DMS 273 treated with DMSO at 0.1 percent for 48 hours (cell line): ENCODE results near the gene TIPIN.
A peak's percentile ranks its signal among the peaks of the same experiment; 100 is the strongest.
"Not testable (repeated sequence)": the region's sequence is repeated elsewhere in the genome, so short reads cannot be mapped to it uniquely, and the experiment has no call there.

ENCODE experiments used
- DNase-seq: peaks from one replicate; lab custom pipeline; 2025; lab: John Stamatoyannopoulos, UW

The TIPIN gene

DNA sequence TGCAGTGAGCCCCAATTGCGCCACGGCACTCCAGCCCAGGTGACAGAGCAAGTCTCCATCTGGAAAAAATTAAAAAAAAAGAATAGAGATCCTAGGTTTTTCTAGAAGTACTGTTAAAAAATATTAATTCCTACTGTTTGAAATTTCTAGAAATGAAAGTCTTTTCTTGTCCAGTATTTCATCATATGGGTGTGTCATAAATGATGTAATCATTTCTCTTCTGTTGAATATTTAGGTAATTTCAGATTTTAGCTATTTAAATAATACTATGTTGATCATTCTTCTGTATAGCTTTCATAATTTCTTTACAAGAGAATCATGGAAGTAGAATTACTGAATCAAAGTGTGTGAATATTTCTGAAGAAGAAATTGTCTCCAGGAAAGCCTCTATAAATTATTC is 24.9 kb upstream of the TIPIN start:
- DNase-seq = not testable (repeated sequence)

DNA sequence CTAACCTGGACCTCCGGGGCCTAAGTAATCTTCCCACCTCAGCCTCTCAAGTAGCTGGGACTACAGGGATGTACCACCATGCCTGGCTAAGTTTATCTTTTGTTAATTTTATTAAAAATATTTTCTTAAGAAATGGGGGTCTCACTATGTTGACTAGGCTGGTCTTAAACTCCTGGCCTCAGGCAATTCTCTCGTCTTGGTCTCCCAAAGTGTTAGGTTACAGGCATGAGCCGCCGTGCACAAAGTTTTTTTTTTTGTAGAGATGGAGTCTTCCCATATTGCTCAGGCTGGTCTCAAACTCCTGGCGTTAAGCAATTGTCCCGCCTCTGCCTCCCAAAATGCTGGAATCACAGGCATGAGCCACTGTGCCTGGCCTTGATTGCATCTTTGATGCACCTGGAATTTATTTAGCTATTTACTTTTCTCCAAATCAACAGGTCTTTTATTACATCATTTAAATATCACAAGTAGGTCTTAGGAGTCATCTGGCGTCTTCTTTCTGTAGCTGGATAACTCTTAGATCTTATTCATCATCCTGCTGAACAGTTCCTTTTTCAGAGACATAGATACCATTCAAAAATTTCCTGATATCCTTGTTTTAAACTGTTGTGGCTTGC is 22.4 kb upstream of the TIPIN start:
- no peak for DNase-seq

DNA sequence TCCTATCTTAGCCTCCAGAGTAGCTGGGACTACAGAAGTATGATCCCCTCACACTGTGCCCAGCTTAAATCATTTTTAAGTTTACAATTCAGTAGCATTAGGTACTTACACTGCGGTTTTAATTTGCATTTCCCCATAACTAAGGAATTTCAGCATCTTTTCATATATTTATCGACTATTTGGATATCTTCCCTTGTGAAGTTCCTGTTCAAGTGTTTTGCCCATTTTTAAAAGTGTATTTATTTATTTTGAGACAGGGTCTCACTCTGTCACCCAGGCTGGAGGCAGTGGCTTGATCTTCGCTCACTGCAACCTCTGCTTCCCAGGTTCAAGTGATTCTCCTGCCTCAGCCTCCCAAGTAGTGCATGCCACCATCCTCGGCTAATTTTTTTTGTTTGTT is 17.7 kb upstream of the TIPIN start:
- DNase-seq = no peak

DNA sequence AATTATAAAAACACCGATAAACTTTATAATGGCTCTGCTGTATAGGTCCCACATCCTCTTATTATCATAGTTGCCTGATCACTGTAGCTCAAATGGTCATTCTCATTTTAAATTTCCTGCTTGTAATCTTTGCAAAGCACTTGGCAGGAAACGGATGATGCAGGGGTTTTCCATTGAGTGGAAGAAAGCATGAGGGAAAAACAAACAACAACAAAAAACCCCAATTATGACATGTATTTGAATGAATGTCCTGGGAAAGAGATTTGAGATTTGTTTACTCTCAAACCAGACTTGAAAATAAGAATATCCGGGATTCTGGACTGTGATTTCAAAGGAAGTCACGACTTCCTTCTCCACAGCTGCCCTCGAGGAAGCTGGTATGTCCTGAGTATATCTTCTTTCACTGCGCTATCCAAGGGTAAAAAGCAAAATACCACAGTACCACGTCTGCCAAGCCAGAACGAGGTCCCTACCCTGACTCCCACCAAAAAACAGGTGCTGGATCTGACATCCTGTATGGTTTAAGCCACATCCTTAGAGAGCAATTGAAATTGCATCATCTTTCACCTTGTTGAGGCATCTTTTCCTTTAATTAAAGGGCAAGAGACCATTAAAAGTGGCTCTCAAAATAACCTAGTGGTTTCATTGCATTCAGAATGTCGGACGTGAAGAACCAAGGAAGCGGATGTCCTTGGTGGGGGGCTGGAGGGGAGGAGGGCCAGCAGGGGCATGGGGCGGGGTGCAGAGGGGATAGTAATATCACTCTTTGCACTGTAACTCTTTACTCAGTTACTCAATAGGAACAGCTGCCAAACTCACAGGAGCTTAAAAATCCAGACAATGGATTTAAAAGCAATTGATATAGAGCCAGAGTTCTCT is 13.5 kb upstream of the TIPIN start:
- no peak for DNase-seq

DNA sequence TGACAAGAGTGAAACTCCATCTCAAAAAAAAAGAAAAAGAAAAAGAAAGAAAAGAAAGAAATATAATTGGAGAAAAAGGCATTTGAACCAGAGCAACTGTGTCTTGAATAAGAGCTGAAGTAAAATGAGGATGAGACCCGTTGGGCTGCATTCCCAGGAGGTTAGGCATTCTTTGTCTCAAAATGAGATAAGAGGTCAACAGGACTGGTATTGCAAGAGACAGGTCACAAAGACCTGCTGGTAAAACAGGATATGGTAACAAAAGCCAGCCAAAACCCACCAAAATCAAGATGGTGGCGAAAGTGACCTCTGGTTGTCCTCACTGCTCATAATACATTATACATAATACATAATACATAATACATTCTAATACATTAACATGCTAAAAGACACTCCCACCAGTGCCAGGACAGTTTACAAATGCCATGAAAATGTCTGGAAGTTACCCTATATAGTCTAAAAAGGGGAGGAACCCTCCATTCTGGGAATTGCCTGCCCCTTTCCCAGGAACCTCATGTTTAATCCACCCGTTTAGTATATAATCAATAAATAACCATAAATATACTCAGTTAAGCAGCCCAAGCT is 8.6 kb upstream of the TIPIN start:
- no peak for DNase-seq

DNA sequence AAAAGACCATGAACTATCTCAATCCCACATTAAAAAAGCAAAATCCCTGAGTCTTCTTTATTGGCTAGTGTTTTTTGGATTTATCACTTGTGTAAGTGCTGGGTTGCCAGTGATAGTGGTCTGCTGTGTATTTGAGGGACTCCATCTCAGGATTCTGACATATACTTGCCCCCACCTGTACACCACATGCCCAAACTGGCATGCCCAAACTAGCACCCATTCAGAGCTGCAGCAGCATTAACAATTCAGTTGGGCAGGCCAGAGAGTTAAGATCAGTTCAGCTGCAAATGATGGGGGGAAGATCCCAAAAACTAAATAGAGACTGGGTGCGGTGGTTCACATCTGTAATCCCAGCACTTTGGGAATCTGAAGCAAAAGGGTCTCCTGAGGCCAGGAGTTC is 6.3 kb upstream of the TIPIN start:
- no peak for DNase-seq

DNA sequence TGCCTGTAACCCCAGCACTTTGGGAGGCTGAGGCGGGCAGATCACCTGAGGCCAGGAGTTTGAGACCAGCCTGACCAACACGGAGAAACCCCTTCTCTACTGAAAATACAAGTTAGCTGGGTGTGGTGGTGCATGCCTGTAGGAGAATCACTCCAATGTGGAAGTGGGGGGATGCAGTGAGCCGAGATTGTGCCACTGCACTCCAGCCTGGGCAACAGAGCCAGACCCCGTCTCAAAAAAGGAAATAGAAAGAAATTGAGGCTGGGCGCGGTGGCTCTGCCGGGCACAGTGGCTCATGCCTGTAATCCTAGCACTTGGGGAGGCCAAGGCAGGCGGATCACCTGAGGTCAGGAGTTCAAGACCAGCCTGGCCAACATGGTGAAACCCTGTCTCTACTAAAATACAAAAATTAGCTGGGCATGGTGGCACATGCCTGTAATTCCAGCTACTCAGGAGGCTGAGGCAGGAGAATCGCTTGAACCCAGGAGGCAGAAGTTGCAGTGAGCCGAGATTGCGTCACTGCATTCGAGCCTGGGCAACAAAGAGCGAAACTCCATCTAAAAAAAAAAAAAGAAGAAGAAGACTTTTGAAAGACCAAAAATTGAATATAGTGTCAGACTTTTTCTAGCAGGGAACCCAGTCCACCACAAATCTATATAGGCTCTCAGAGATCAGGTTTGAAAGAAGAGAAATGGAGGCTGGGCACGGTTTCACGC is 5.4 kb upstream of the TIPIN start:
- not testable (repeated sequence) for DNase-seq

DNA sequence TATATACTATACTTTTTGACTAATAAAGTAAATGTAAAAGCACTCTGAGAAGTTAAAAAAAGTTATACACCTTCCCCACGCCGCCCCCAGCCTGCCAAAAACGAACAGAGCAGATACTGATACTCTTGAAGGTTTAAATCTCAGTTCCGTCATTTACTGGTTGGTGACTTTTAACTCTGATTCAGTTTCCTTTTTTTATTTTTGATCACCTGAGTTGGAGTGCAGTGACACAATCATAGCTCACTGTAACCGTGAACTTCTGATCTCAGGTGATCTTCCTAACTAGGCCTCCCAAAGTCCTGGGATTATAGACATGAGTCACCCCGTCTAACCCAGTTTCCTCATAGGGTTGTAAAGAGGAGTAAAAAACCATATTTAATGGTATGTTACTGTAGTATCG is 3.3 kb upstream of the TIPIN start:
- DNase-seq = no peak

DNA sequence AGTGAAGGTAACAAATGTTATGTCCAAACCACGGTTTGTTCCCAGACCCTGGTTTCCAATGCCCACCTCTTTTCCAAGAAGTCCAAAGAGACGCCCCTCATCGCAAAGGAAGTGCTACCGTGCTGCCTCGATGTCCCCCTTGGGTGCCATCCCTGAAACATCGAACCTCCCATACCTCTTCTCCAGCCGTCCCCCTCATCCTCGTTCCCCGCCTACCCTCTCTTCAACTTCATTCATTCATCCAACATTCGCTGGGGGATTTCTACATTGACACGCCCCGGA is 467 bp downstream of the TIPIN start:
- DNase-seq = no peak

DNA sequence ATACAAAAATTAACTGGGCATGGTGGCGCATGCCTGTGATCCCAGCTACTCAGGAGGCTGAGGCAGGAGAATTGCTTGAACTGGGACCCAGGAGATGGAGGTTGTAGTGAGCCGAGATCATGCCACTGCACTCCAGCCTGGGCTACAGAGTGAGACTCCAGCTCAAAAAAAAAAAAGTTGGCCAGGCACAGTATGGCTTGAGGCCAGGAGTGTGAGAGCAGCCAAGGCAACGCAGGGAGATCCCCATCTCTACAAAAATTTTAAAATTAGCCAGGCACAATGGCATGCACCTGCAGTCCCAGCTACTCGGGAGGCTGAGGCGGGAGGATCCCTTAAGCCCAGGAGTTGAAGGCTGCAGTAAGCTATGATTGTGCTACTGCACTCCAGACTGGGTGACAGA is 8.0 kb downstream of the TIPIN start:
- DNase-seq = not testable (repeated sequence)

DNA sequence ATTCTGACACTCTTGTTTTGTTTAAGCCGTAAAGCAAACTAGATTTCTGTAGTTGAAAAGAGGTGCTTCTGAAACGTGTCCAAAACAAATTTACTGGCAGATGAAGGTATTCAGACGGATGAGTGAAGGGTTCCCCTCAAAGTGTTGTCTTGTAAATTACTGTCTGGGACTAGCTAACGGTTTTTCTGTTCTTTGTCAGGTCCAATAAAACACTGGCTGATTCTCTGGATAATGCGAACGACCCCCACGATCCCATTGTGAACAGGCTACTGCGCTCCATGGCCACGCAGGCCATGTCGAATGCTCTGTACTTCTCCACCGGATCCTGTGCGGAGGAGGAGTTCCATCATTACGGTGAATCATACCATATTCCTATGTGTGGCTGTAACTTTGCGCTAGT is 27.7 kb downstream of the TIPIN start:
- no peak for DNase-seq

DNA sequence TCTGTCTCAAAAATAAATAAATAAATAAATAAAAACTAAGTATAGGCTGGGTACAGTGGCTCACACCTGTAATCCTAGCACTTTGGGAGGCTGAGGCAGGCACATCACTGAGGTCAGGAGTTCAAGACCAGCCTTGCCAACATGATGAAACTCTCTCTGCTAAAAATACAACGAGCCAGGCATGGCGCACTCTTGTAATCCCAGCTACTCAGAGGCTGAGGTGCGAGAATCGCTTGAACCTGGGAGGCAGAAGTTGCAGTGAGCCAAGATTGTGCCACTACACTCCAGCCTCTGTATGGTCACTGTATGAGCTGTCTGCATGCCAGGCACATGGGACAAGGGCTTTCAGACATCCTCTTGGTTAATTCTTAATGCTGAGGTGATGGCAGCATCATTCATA is 28.7 kb downstream of the TIPIN start:
- no peak for DNase-seq

DNA sequence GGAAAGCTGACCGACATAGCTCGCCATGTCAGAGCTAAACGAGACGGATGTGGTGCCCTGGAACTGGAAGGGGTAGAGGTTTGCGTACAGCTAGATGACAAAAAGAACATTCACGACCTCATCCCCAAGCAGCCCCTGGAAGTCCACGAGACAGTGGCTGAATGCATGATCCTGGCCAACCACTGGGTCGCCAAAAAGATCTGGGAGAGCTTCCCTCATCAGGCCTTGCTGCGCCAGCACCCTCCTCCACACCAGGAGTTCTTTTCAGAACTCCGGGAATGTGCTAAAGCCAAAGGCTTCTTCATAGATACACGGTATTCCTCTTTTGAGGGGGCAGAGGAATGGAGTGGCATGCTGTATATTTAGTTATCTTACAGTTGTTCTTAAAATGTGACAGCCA is 30.4 kb downstream of the TIPIN start:
- DNase-seq = no peak

DNA sequence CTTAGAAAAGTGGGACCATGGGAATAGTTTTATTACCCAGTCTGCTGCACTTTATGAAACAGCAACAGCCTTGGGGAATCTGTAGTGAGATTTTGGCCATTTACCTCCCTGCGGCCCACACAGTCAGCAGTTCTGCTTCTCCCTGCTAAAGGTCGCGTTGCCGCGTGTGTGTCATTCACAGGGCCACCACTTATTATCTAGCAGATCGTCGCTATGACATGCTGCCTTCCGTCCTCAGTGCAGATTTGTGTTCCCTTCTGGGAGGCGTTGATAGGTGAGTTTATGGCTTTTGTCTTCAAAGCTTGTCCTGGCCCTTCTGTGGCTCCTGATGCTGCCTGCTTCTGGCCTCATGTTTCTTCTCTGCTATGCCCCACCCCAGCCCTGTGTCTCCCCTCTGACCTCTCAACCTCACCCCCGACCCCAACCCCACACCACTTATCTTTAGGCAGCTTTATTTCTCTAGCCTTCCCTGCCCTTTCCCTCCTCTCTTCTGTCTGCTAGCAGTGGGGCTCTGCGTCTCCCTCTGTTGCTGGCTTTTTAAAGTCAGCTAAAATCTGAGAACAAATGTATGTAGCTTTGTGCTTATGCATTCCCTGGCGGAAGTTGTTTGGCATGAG is 33.1 kb downstream of the TIPIN start:
- no peak for DNase-seq

DNA sequence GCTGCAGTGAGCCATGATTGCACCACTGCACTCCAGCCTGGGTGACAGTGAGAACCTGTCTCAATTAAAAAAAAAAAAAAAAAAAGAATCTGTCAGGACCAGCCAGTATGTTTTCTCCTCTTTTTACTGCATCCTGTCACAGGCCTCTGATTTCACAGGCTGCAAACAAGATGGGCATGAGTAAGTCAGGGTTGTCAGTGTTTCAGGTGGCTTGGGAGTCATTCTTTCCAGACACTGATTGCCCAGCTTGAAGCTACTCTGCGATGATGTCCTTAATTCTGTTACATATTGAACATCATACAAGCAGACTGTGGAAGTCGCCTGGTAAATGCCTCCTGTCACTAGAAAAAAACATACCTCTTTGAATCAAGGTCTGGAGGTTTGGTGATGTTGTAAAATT is 44.3 kb downstream of the TIPIN start:
- no peak for DNase-seq

DNA sequence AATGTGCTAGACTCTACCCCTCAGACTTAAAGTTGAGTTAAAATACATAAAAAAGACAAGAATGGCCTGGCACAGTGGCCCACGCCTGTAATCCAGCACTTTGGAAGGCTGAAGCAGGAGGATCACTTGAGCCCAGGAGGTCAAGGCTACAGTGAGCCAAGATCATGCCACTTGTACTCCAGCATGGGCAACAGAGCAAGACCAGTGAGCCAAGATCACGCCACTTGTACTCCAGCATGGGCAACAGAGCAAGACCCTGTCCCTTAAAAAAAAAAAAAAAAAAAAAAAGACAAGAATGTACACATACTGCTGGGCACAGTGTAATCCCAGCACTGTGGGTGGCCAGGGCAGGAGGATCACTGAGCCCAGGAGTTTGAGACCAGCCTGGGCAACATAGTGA is 45.7 kb downstream of the TIPIN start:
- DNase-seq = no peak

DNA sequence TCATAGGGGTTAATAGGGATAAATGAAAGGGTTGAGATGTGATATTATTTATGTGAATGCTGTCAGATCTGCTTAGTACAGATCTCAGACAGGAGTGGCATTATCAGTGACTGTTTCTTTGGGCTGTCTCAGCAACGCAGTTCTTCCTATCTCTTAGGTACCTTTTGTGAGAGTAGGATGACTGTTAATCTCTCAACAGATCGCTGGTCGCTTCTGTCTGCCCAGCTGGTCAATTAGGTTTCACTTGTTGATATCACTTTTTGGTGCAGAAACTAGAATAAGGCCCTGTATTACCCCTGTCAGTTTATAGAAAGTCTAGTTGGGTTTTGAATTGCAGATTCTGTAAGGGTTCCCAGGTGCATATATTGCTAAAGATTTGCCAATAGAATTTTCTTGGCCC is 46.7 kb downstream of the TIPIN start:
- no peak for DNase-seq

DNA sequence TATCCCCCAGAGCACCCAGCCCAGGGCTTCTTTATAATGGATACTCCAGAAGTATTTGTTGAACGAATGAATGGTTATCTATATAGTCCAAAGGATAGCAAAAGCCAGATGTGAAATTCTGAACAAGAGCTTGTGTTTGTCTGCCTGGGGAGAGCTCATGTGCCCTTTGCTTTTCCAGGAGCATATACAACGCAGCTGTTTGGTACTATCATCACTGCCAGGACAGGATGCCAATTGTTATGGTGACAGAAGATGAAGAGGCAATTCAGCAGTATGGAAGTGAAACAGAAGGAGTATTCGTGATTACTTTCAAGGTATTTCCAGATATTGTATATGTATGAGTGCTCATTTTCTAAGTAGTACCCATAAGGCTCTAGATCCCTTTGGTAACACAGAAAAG is 48.0 kb downstream of the TIPIN start:
- DNase-seq = no peak

DNA sequence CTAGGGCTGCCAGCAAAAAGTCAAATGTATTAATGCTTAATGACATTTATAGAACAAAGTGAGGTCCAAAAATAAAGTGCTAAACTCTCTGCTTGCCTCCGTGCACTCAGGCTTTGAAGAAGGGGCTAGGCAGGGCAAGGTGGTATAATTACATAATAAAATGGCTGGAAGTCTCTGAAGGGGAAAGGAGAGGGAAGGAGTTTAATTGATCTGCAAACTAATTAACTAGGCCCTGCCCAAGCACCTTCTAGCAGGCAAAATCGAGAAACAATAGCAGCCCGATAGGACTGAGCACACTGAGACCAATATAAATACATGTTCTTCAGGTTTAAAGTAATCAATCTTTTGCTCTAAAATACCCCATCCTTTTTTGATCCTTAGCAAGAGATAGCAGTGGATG is 50.1 kb downstream of the TIPIN start:
- DNase-seq = no peak

DNA sequence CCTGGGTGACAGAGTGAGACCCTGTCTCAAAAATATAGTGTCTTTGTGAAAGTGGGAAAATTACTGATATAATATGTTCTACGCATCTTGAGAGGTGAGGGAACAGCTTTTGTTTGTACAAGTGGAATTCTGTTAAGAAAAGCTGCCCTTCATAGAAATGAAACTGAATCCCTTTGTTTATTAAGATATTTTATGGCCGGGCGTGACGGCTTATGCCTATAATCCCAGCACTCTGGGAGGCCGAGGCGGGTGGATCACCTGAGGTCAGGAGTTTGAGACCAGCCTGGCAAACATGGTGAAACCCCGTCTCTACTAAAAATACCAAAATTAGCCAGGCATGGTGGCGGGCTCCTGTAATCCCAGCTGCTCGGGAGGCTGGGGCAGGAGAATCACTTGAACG is 52.1 kb downstream of the TIPIN start:
- not testable (repeated sequence) for DNase-seq

DNA sequence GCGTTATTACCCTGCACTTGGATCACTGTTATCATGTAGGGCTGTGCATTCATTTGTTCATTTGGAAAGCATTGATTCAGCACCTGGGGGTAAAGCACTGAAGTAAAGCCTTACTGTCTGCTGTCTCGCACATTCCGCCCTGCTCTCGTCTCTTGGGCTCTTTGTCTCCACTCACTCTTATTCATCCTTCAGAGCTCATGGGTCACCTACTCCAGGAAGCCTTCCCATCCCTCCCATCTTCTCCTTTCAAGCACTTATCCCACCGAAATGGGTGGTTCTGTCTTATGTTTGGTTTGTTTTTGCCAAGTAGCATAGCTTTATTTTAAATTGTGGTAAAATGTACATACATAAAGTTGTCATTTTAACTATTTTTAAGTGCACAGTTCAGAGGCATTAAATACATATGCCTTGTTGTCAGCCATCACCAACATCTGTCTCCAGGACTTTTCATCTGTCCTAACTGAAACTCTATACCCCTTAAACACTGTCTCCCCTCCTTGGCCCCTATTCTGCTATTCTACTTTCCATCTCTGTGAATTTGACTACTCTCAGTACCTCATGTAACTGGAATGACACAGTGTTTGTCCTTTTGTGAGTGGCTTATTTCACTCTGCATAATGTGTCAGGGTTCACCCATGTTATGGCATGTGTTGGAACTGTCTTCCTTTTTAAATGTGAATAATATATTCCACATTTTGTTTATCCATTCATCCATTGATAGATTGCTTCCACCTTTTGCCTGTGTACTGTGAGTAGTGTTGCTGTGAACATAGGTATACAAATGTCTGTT is 53.8 kb downstream of the TIPIN start:
- no peak for DNase-seq

DNA sequence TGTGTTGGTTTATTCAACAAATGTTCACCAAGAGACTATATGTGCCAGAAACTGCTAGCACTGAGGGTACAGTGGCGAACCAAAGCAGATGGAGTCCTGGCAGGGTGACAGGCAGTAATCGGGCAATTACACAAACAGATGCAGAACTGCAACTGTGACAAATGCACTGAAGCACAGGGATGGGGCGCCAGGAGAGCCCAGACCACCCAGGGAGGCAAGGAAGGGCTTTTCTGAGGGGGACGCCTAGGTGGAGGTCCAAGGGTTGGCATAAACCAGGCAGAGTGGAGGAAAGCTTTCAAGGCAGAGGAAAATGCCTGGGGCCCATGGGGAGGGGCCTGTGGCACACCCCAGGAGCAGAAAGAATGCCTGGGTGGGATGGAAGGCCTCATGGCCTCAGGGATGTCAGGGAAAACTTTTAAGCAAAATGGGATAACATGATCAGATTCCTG is 57.7 kb downstream of the TIPIN start:
- peak; percentile 7 for DNase-seq
